HG03280 (cell line): Measurements from ENCODE around the gene FUNDC1.

Experiments used
- ATAC-seq: cut with Tn5 transposase; IDR thresholded peaks from one replicate; pipeline ENCODE4 v1.9.1; 2021; ENCODE audit warnings: mild to moderate bottlenecking, moderate library complexity; ENCODE audit not compliant: unreplicated experiment

The FUNDC1 gene

GRCh38 chrX:44482575-44482974, 60.1 kb downstream of the FUNDC1 start:
- ATAC-seq: no peak

DNA sequence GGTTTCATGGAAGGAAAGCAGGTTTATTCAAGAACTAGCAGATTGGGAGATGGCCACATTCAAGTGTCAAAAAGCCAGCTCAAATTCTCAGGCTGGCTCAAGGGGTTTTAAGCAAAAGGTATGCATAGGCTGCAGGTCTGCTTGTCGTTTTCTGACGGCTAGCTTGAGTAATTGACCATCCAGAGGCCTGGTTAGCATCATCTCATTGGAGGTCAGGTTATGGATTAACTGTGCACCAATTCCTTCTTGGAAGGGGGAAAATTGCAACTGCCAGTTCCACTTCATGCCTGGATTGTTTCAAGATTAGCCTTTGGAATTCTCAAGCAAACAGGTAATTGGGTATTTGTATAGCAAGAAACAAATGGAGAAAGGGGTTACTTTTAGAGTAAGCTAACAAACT, 62.1 kb downstream of the FUNDC1 start:
- ATAC-seq: no peak

GRCh38 chrX:44474410-44474809, 68.2 kb downstream of the FUNDC1 start:
- ATAC-seq: no peak
